Fibroblast of the aortic adventitia (primary cell): ENCODE measurements around the gene CELF1. TPM values are rescaled to one million over a fixed set of nuclear protein-coding genes. Genes with fewer than 3 reads are reported as not detected.

ENCODE experiments used
- DNase-seq: peaks from one replicate; pipeline ENCODE4 v3.0.0-alpha.2; 2010; ENCODE audit warnings: low read depth
- H3K4me3 ChIP-seq: 2 replicates; pipeline ENCODE4 v1.5.1; 2011; ENCODE audit warnings: low read depth, mild to moderate bottlenecking, control low read depth, low read length, moderate library complexity
- CTCF ChIP-seq: IDR thresholded peaks from 2 replicates; pipeline ENCODE4 v1.5.1; 2011; ENCODE audit warnings: mild to moderate bottlenecking, low read length, control low read depth, inconsistent platforms; ENCODE audit not compliant: insufficient read depth
- total RNA-seq: library from RNA; depleted of rRNA; stranded (reverse); fragments of >200 nt; gene quantifications from 2 replicates; pipeline ENCODE4 v1.2.3, GENCODE V29; 2012; ENCODE audit warnings: low replicate concordance

CELF1 gene
- 63.2 and 103 TPM in 2 replicates for total RNA-seq

GRCh38 chr11:47552566-47553405 is at the start of gene CELF1:
TSS of gene CELF1 (minus strand) at chr11:47553132. CDS start at chr11:47499523, 53,609 bp downstream.
- peak; percentile 80 for DNase-seq
- peak; percentile 67 for TF ChIP-seq CTCF

GRCh38 chr11:47599902-47600301 is 47.0 kb upstream of the CELF1 start:
- DNase-seq = no peak
- no peak overlapping the region for H3K4me3 ChIP-seq
- no peak for TF ChIP-seq CTCF

More at GRCh38 chr11:47552566-47553405, at the start of gene CELF1:
- peak within 1 kb of the TSS; percentile 99 for H3K4me3 ChIP-seq

- no peak for DNase-seq
- H3K4me3 ChIP-seq = no peak overlapping the region
- no peak for TF ChIP-seq CTCF
These were observed 43.0 kb upstream of the CELF1 start for GRCh38 chr11:47595967-47596366.

- TF ChIP-seq CTCF = no peak
- DNase-seq = no peak
- H3K4me3 ChIP-seq = no peak overlapping the region
These were observed 42.1 kb upstream of the CELF1 start for GRCh38 chr11:47595029-47595428.

GRCh38 chr11:47593934-47594855 is 41.3 kb upstream of the CELF1 start, which contains the start of gene C1QTNF4:
TSS of gene C1QTNF4 (minus strand) at chr11:47594411. CDS start at chr11:47590810, 3,601 bp downstream.
- peak within 1 kb of the TSS; percentile 42 for H3K4me3 ChIP-seq
- no peak for TF ChIP-seq CTCF
- no peak for DNase-seq

GRCh38 chr11:47593492-47593933 is 40.6 kb upstream of the CELF1 start:
- TF ChIP-seq CTCF = no peak
- DNase-seq = no peak
- no peak overlapping the region for H3K4me3 ChIP-seq
